NCI-H187 (cell line): ENCODE results near the gene MEG3.

Experiments used
- DNase-seq, 2 experiments: peaks; one replicate each; lab custom pipeline; 2025; lab: John Stamatoyannopoulos, UW

The MEG3 gene

GRCh38 chr14:100864960-100865681 lies 39.2 kb downstream of the MEG3 start:
- no peak for DNase-seq

DNA sequence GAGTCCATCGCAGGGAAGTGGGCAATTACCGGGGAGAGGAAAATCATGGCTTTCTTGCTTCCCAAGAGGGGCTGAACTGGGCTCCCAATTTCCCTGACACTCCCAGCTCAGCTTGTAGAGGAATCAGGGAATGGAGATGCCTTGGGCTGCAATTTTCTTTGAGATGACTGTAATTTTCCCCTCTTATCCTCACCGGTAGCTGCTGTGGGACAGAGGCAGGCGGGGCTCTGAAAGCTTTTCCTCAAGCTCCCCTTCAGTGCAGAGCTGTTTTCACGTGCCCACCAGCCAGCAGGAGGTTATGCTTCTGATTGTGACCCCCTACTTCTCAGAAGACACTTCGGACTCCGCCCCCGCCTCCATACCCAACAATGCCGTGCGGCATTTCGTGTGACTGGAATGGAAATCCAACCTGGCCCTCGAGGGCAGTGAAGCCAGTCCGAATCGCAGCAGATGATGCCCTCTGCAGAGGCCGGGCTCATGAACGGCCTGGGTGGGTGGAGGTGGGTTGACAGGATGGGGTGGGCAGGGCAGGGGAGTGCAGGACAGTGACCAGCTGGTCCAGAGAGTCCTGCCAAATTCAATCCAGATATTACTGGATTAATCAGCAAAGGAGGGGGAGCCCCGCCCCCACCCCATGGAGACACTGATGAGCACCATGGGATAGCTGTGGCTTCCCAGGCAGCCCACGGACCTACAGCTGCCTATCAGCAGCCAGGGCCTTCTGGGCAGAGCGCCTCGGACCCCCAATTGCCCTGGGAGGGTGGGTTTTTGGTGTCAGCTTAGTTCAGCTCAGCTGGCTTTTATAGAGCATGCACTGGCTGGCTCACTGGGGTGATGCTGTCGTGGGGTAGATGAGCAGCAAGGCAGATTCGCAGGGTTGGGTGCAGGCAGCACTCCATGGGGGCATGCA lies 40.0 kb downstream of the MEG3 start:
- DNase-seq = no peak

- DNase-seq = no peak
Observed at GRCh38 chr14:100866666-100867630, 41.0 kb downstream of the MEG3 start.

DNA sequence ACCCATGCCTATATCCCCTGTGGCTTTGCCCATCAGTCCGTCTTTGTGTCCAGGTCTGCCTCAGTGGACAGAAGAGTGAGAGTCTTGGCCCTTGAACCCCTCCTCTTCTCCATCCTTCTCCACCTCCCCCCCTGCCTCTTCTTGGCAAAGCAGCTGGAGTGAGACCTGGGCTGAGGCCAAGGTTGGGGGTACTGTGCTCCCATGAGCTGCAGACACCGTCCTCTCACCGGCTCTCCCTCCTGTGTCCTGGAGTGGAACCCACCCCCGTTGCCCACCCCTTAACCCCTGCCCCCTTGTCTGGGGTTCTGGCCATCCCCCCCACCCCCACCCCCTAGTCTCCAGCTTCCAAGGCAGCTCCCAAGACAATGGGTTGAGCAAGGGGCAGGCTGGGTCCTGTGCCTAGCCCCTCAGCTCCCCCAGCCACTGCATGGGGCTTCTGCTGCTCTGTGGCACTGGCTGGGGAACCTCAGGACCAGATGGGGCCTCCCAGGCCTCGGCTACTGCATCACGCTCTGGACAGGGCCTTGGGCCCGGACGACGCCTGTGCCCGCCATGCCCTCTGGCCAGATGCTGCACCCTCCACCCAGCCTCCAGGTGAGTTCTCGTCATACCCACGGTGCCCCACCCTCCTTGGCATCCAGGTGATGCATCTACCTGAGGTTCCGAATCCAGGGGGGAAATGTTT lies 41.9 kb downstream of the MEG3 start:
- no peak for DNase-seq

DNA sequence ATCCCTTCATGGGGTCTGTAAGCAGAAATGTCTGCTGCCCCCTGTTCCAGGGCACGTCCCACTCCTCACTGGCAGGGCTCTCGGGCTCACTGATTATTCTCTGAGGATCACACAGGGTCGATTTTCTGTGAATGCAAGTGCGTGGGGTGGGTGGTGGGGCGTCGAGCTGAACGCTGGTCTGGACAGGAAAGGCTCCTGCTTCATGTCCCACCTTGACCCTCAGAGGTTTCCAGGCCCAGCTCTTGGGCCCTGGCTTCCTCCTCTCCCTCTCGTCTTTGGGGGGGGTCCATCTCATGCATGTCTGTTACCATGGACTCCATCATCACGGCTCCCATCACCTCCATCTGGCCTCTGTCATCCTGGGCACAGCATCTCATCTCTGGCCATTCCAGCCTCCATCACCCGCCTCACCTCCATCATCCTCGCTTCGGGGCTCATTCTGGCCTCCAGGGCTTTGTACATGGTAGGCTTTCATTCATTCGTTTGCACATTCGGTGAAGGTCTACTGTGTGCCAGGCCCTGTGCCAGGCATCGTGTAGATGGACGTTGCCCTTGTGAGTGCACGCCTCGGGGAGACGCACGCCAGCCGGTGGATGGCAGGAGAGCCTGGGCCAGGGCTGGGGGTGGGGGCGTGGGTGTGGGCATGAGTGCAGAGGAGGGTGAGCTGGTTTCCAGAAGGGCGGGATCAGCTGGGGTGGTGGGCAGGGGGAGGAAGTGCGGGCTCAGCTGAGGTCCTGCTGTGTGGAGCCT lies 42.9 kb downstream of the MEG3 start:
- DNase-seq = no peak

GRCh38 chr14:100871234-100872186 lies 45.6 kb downstream of the MEG3 start:
- DNase-seq = no peak

DNA sequence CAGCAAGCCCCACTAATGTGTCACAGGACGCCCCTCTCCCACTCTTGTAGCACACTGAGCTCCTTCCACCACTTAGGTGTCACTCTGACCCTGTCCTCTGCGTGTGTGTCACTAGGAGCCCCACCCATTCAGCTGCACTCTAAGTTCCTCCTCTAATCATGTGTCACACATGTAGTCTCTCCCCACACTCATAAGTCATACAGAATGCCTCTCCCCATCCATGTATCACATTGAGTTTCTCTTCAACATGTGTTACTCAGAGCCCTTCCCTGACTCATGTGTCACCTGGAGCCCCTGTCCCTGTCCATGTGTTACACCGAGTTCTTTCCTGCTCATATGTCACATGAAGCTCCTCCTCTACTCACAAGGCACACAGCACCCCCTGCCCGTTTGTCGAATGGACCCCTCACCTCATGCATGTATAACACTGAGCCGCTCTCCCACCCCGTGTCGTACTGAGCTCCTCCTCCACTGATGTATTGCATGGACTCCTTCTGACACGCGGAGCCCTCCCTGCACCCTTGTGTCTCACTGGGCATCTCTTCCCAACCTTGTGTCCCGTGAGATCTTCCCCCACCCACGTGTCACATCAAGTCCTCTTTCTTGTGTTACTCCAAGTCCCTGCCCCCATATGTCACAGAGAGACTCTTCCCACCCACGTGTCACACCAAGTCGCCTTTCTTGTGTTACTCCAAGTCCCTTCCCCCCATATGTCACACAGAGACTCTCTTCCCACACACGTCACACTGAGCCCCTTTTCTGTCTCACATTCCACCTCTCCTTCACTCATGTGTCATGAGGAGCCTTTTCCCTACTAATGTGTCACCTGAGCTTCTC lies 46.6 kb downstream of the MEG3 start:
- DNase-seq = no peak

DNA sequence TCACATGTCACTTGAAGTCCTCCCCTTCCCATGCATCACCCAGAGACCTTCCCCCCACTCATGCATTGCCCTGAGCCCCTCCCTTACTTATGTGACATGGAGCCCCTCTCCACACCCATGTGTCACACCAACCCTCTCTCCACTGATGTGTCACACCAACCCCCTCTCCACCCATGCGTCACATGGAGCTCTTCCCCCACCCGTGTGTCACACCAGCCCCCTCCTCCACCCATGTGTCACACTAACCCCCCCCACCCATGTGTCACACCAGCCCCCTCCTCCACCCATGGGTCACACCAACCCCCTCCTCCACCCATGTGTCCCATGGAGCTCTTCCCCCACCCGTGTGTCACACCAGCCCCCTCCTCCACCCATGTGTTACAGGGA lies 47.2 kb downstream of the MEG3 start:
- no peak for DNase-seq

DNA sequence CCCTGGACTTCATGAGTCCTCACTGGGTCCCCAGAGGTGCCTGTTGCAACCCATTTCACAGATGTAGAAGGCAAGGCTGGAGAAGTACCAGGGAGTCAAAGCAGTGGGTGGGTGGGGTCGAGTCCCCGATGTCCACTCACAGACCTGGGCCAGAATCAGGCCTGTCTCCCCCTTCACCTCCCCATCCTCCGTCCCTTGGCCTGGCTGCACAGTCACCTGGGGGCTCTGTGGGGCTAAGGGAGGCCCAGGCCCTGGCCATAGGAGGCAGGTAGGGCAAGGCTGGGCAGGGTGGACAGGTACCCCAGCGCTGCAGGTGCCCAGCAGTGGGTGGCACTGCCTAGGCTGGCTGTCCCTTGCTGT lies 48.1 kb downstream of the MEG3 start:
- DNase-seq = no peak

DNA sequence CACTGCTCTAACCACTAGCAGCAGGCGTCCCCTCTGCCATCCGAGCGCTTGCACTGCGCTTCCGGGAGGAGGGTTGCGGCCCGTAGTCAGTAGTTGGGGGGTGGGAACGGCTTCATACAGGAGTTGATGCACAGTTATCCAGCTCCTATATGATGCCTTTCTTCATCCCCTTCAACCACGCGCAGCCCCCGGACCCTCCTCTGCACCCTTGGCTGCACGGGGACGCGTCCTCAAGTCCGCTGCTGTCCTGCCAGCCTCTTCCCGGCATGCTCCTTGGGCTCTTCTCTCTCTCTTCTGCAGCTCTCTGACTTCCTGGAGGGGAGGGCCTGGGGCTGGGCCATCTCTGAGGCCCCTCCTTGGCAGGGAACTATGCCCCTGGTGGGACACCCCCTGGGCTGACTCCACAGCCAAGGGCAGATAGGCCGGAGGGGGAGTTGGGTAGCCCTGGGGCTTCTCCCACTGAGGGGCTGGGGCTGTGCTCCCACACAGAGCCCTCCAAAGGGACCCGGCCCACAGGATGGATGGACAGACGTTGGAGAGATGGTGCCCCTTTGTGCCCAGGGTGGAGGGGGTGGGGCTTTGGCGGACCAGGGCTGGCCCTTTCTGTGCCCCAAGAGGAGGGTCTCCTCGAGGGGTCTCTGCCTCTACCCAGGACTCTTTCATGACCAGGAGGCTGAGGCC lies 48.6 kb downstream of the MEG3 start:
- DNase-seq = no peak

GRCh38 chr14:100875126-100875525 lies 49.2 kb downstream of the MEG3 start:
- DNase-seq = no peak

GRCh38 chr14:100875861-100876590 lies 50.1 kb downstream of the MEG3 start:
- DNase-seq = no peak

DNA sequence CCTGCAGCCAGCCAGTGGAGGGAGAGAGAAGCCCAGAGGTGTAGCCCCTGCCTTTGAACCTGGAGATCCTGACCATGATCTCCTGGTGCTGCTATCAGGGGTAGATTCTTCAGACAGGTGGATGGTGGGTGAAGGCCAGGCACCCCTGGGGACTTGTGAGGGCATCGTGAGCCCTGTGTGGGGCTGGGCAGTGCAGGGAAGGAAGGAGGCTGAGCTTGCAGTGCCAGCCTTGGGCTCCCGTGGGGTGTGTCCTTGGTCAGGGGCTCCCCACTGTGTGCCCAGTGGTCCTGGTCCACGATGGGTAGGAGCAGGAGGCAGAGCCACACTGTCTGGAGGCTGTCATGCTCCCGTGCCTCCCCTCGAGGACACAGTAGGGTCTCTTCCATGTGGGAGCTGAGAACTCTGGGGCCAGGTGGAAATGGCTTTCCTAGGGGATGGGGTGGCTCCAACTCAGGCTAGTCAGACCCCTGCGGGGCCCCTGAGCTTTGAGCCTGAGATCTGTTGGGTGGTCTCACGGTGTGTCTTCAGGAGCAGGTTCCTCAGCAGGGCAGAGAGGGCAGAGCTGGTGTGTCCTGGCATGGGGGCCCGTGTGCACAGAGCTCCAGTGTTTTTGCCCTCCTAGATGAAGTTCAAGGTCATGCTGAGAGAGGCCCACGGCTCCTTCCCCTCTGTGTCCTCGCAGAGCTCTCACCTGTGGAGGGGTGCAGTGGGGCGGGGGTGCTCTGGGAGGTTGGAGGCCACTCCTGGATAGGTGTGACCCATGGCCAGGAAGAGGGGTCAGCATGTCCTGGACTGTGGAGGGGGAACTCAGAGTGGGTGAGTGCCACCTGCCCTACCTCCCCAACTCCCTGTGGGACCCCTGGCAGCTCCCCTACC lies 52.6 kb downstream of the MEG3 start:
- DNase-seq = no peak

- DNase-seq = no peak
Observed at GRCh38 chr14:100879194-100879593, 53.3 kb downstream of the MEG3 start.

DNA sequence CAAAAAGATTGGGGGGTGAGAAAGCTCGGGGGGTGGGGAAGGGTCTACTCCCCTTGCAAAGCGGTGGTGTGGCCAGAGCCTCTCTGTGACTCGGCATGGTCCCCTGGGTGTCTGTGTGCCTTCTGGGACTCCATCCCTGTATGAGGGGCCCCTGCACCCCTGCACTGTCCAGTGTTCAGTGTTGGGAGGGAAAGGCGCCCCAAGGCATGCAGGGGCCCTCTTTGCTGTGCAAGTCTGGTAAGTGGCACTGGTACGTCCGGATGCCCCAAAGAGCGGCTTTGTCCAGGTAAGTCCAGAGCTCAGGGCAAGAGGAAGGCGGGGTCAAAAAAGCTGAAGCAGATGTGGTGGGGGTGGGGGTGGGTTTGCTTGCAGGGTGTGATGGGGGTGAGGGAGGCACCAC lies 53.9 kb downstream of the MEG3 start:
- no peak for DNase-seq

GRCh38 chr14:100880271-100881101 lies 54.6 kb downstream of the MEG3 start:
- no peak for DNase-seq
